Activated CD8-positive, alpha-beta T cell treated with anti-CD3 and anti-CD28 coated beads for 36 hours (primary cell): ENCODE results near the gene SRPK2. TPM values are rescaled to one million over a fixed set of nuclear protein-coding genes. Genes with fewer than 3 reads are reported as not detected.

Source experiments
- ATAC-seq: fragments of 200-7000 bp; cut with Tn5 transposase; one replicate; pipeline ENCODE4 v1.10.0; 2021; ENCODE audit warnings: mild to moderate bottlenecking, moderate library complexity
- CTCF ChIA-PET: fragments of 350-600 bp; sonication (Branson Sonifier 250); formaldehyde crosslinking; loops from one replicate; lab custom pipeline; 2021; ENCODE audit warnings: antibody characterized with exemption; lab: Charles Lee
- POLR2A ChIA-PET: fragments of 350-600 bp; sonication (Branson Sonifier 250); formaldehyde crosslinking; loops from one replicate; lab custom pipeline; 2021; ENCODE audit warnings: antibody characterized with exemption; lab: Charles Lee
- DNase-seq: peaks from one replicate; pipeline ENCODE4 v3.0.0-alpha.2; 2020
- H3K27ac Mint-ChIP-seq: one replicate; pipeline ENCODE4 v1.8.0; 2021; ENCODE audit warnings: mild to moderate bottlenecking, mixed read lengths
- H3K27me3 Mint-ChIP-seq: one replicate; pipeline ENCODE4 v1.8.0; 2021; ENCODE audit warnings: mixed read lengths
- H3K36me3 Mint-ChIP-seq: one replicate; pipeline ENCODE4 v1.8.0; 2021; ENCODE audit warnings: low read depth, mixed read lengths
- H3K4me1 Mint-ChIP-seq: one replicate; pipeline ENCODE4 v1.8.0; 2021; ENCODE audit warnings: low read depth, mixed read lengths
- H3K4me3 Mint-ChIP-seq: one replicate; pipeline ENCODE4 v1.8.0; 2021; ENCODE audit warnings: mild to moderate bottlenecking, moderate library complexity, mixed read lengths
- H3K9me3 Mint-ChIP-seq: one replicate; pipeline ENCODE4 v1.8.0; 2021; ENCODE audit warnings: mixed read lengths
- intact Hi-C: fragments of 100-400 bp; cut with micrococcal nuclease; formaldehyde crosslinking; loops from one replicate; pipeline ENCODE4 v1.10.0; 2022
- total RNA-seq, 2 experiments: library from RNA; stranded (reverse); gene quantifications; one replicate each; pipeline ENCODE4 v1.2.3, GENCODE V29; 2021
- TF ChIP-seq, protein P1 (sequence below): fragments of 200-600 bp; IDR thresholded peaks from one replicate; pipeline ENCODE4 v1.8.0; 2022; ENCODE audit warnings: antibody characterized with exemption, mild to moderate bottlenecking

SRPK2 gene
- total RNA-seq, 2 experiments from 2014 or later = 32.9 to 33.5 TPM

DNA sequence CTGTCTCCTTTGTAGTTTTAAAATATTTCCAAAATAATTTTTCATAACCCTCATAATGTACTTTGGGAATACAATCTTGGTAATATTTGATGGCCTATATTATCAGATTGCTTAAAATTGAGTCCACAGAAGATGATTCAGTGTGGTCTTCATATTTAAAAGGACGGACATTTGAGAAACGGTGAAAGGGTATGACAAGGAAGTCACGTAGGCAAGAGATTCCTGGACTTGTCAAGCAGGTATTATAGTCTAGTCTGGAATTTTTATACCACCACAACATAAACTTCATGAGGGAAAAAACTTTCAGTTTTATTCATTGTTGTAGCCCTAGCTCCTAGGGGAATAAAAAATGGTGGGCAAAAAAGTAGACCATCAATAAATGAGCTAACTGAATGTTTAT lies 292.4 kb downstream of the SRPK2 start:
- Mint-ChIP-seq H3K4me1 (peaks cover 55% of the 10 kb centered on the region), H3K27ac (peak overlapping the region; percentile 49), H3K36me3 (peaks cover 59% of the 10 kb centered on the region), H3K4me3 (no peak overlapping the region), H3K27me3 (no peaks in the 10 kb centered on the region), H3K9me3 (no peaks in the 10 kb centered on the region)
- intact Hi-C loops = no loop called here
- ATAC-seq = no peak
- no peak for DNase-seq
- TF ChIP-seq, protein P1, sequence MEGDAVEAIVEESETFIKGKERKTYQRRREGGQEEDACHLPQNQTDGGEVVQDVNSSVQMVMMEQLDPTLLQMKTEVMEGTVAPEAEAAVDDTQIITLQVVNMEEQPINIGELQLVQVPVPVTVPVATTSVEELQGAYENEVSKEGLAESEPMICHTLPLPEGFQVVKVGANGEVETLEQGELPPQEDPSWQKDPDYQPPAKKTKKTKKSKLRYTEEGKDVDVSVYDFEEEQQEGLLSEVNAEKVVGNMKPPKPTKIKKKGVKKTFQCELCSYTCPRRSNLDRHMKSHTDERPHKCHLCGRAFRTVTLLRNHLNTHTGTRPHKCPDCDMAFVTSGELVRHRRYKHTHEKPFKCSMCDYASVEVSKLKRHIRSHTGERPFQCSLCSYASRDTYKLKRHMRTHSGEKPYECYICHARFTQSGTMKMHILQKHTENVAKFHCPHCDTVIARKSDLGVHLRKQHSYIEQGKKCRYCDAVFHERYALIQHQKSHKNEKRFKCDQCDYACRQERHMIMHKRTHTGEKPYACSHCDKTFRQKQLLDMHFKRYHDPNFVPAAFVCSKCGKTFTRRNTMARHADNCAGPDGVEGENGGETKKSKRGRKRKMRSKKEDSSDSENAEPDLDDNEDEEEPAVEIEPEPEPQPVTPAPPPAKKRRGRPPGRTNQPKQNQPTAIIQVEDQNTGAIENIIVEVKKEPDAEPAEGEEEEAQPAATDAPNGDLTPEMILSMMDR = no peak
- ChIA-PET POLR2A (no interaction called here), CTCF (no interaction called here)

DNA sequence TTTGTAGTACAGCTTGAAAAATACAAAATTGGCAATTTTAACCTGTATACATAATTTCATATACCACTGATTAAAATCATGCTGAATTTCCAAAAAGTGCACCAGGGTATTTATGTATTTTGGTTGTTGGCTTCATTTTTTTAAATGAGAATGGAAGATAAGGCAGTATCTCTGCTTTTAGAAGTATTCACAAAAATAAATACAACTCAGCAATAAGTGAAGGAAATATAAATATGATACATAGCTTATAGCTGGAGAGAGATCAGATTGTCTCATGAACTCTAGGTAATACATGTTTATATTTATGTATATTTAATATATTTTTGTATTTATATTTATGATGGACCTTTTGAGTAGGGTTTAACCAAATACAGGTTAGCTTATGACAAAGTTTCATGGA lies 293.8 kb downstream of the SRPK2 start:
- Mint-ChIP-seq H3K36me3 (peaks cover 49% of the 10 kb centered on the region), H3K27me3 (no peaks in the 10 kb centered on the region), H3K4me1 (peaks cover 42% of the 10 kb centered on the region), H3K27ac (peak overlapping the region; percentile 42), H3K4me3 (no peak overlapping the region), H3K9me3 (no peaks in the 10 kb centered on the region)
- CTCF ChIA-PET = interaction anchor here (1.0 kb wide), 1 partner anchor 16 kb away, joined by 3 read pairs; no protein-coding TSS in a partner anchor
- TF ChIP-seq, protein P1 = no peak
- DNase-seq (no peak), ATAC-seq (no peak)
- POLR2A ChIA-PET = no interaction called here
- intact Hi-C loops = no loop called here

DNA sequence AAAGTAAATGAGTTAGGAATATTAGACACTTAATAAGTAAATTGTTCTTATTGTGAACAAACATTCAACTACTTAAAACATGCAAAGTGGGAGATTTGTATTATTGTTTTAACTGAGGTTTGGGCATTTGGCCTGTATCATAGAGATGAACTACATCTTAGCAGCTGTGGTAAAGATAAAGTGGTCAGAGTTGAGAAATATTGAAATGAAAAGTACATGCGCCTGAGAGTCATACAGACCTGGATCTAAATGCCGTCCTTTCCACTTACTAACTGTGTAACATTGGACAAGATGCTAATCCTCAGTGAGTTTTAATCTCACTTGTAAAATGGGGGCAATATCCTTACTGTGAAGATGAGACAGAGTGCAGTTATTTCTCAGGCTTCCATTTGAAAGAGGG lies 300.3 kb downstream of the SRPK2 start:
- Mint-ChIP-seq H3K9me3 (no peaks in the 10 kb centered on the region), H3K27me3 (no peaks in the 10 kb centered on the region), H3K36me3 (peaks cover 43% of the 10 kb centered on the region), H3K27ac (peak overlapping the region; percentile 75), H3K4me3 (no peak overlapping the region), H3K4me1 (peaks cover 21% of the 10 kb centered on the region)
- intact Hi-C loops = no loop called here
- ChIA-PET POLR2A (interaction anchor here (0.8 kb wide), 1 partner anchor 78 kb away, joined by 4 read pairs; no protein-coding TSS in a partner anchor), CTCF (interaction anchor here (1.3 kb wide), 1 partner anchor 22 kb away, joined by 3 read pairs; no protein-coding TSS in a partner anchor)
- ATAC-seq (no peak), DNase-seq (no peak)
- TF ChIP-seq, protein P1 = no peak

DNA sequence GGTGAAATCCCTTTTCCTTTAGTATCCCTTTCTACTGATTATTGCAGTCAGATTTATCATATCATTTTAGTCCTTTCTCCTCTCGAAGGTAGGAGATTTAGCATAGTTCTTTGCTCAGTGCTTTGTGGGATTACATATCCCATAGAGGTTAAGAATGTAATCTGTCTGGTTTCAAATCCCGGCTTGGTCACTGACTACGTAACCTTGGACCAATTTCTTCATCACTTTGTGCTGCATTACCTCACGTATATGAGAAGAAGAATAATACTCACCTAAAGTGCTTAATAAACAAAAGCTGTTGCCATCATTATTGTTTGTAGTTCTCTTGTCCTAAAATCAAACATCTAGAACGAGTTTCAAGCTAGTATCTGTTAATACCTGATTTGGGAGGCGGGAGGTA lies 300.7 kb downstream of the SRPK2 start:
- ChIA-PET POLR2A (interaction anchor here (0.8 kb wide), 1 partner anchor 78 kb away, joined by 4 read pairs; no protein-coding TSS in a partner anchor), CTCF (interaction anchor here (1.3 kb wide), 1 partner anchor 22 kb away, joined by 3 read pairs; no protein-coding TSS in a partner anchor)
- Mint-ChIP-seq H3K9me3 (no peaks in the 10 kb centered on the region), H3K4me3 (no peak overlapping the region), H3K36me3 (peaks cover 45% of the 10 kb centered on the region), H3K27ac (peak overlapping the region; percentile 75), H3K4me1 (peaks cover 21% of the 10 kb centered on the region), H3K27me3 (no peaks in the 10 kb centered on the region)
- intact Hi-C loops = no loop called here
- TF ChIP-seq, protein P1 = no peak
- ATAC-seq = no peak
- no peak for DNase-seq

DNA sequence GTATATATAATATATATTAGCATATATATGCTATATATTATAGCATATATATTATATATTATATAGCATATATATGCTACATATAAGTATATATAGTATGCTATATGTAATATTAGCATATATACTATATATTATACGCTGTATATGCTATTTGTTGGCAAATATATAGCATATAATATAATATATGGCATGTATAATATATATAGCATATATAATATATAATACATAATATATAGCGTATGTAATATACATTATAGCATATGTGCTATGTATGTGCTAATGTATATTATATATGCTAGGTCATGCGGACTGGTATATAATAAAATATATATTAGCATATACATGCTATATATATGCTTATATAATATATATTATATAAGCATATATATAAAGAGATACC lies 301.9 kb downstream of the SRPK2 start:
- Mint-ChIP-seq H3K4me1 (peaks cover 21% of the 10 kb centered on the region), H3K27me3 (no peaks in the 10 kb centered on the region), H3K4me3 (no peak overlapping the region), H3K9me3 (no peaks in the 10 kb centered on the region), H3K27ac (no peak overlapping the region), H3K36me3 (peaks cover 47% of the 10 kb centered on the region)
- TF ChIP-seq, protein P1 = no peak
- intact Hi-C loops = no loop called here
- ATAC-seq (no peak), DNase-seq (no peak)
- CTCF ChIA-PET = no interaction called here
- POLR2A ChIA-PET = no interaction called here
